SIG-M5 treated with dmso at 0.1 percent for 504 hours (cell line): ENCODE data around the gene FTO.

Source experiments
- DNase-seq: peaks from one replicate; lab custom pipeline; 2025; ENCODE audit not compliant: unreplicated experiment; lab: John Stamatoyannopoulos, UW

The FTO gene

GRCh38 chr16:53780051-53780450 is 76.1 kb downstream of the FTO start:
- no peak for DNase-seq

DNA sequence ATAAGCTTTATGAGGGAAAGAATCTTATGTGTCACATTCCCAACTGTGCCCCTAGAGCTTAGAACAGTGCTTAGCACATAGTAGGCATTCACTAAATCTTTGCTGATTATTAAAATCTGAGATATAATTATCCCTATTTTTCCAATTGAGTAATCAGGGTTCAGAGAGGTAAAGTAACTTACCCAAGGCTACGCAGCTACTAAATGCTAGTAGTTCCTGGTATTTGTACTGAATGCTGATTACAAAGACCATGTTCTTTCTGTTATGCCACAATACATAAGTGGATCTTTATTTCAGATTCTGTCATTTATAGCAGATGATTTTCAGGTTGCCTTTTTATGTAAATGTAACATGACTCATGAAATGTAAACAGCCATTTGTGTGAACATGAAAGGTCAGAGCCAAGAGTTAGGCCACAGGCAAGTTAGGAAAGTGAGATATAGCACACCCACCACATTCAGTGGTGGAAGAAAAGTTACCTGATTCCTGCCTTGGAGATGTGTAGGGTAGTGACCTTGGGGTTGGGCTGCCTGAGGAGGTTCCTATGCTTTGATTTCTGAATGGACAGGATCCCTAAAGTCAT is 77.2 kb downstream of the FTO start:
- no peak for DNase-seq

DNA sequence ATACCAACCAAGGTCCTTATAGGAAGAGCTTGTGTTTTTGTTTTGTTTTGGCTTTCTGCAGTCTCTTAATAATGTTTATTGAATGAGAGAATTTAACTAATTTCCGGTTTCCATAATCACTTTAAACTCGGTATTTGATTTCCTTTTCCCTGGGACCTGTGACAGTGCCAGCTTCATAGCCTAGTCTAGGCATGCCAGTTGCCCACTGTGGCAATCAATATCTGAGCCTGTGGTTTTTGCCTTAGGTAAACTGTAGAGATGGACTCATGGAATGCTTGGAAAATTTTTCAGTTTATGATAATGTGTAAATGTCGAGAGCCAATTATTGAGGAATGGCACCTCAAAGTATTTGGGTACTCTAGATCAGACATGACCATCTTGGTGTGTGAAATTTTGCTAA is 78.2 kb downstream of the FTO start:
- DNase-seq, result no peak

DNA sequence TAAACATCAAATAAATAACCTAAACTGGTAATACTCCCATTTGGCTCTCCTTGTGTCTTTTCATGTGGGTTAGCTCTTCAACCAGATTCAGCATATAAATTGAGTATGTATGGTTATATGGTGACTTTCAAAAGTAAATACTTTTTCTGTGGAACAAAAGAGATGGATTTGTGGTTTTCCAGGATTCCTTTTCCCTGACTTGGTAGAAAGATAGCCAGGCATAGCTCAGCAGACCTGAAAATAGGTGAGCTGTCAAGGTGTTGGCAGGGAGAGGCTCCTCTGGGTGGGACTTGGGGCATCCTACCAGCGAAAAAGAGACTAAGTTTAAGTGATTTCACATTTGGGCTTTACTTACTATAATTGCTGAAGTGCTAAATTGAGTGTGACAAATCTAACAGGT is 80.3 kb downstream of the FTO start:
- no peak for DNase-seq

- DNase-seq, result no peak
Observed at GRCh38 chr16:53785044-53785443, 81.1 kb downstream of the FTO start.

GRCh38 chr16:53785916-53786315 is 82.0 kb downstream of the FTO start:
- no peak for DNase-seq

DNA sequence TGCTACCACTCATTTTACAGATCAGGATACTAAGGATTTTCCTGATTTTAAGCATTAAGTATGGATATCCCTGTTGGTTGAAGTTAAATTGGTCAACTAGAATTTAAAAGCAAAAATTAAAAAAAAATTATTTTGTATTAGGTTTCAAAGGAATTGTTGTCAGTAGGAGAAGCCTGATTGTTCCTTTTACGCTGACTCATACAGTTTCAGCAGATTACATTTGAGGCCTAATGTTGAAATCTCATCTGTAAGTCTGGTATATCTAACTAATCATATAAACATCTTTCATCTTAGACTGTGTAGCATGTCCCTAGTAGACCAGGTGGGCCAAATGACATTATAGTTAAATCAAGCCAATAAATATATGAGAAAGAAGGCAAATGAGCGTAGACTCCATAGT is 83.5 kb downstream of the FTO start:
- no peak for DNase-seq

DNA sequence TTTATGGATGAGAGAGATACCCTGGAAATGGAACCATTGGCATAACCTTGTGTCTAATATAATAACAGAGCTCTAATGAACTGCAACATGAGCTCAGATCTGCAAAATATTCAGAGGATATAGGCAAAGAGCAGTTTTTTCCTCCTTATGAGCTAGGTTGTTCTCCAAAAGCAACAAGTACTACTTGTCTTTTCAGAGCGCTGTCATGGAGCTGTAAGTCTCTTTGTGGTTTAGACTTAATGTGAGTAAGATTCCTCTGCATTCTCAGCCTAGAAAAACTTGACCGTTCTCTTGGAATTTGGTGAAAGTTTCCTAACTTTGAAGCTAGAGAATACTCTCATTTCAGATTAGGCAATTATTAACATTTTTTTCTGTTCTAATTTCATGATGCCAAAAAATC is 85.2 kb downstream of the FTO start:
- DNase-seq, result no peak

DNA sequence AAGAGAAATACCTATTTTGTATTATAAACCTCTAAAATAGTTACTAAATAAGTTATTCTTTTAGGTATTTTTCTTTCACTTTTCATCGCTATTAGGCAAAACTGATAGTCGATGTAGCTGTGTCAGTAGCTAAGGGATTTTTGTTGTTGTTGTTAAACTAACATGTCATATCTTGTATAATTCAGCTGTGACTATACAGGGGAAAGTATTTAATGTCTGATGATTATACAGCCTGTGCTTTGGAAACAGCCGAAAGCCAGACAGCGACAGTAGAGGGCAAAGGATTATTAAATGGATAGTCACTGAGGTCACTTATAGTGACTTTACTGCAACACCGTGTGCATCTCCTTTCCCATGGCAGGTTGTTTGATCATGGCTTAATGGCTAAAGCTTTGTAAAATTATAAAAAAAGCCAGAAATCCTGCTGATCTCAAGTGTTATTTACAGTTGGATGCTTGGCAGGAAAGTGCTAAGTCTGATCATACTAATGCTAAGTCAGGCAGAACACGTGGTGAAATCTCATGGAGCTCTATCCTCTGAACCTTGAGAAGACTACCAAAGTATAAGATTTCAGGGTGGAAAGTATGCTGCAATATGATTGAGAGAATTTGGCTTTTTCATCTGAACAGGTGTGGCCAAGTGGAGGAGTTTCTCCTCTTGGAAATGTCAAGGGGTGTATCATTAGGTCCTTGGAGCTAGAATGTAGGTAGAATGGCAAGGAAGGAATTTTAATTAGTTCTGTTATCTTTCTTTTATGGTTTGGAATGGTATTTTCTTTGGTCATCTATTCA is 88.4 kb downstream of the FTO start:
- no peak for DNase-seq

DNA sequence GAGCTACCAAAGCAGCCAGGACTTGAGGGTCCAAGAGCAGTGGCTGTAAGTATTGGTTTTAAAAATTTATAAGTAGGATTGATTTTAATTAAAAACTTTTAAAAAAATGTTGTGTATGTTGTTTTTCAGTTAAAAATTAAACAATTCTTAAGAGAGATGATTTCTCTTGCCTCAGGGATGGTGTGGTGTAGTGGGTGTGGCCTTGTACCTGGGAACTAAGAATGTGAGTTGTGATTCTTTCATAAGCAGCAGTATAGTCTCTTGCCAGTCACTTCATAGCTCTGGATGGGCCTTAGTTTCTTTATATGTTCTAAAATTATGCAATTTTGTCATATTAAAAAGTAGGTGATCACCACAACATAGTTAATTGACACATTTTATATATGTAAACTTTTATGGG is 99.5 kb downstream of the FTO start:
- no peak for DNase-seq

DNA sequence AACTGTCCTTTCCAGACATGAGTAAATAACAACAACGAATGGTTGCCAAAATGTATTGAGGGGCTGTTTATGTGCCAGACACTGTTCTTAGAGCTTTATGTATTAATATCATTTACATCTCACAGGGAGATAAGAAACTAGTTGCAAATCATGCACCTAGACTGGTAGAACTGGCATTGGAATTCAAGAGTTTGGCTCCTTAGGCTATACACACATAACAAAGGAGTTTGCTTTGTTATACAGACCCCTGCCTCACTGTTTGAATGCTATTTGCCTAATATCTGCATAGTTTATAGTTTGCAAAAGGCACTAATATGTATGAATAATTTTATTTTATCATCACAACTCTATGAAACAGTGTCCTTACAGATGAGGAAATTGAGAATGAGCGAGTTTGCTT is 100.0 kb downstream of the FTO start:
- DNase-seq, result no peak

GRCh38 chr16:53804467-53804866 is 100.5 kb downstream of the FTO start:
- DNase-seq, result no peak

- no peak for DNase-seq
Observed at GRCh38 chr16:53805113-53805512, 101.2 kb downstream of the FTO start.

DNA sequence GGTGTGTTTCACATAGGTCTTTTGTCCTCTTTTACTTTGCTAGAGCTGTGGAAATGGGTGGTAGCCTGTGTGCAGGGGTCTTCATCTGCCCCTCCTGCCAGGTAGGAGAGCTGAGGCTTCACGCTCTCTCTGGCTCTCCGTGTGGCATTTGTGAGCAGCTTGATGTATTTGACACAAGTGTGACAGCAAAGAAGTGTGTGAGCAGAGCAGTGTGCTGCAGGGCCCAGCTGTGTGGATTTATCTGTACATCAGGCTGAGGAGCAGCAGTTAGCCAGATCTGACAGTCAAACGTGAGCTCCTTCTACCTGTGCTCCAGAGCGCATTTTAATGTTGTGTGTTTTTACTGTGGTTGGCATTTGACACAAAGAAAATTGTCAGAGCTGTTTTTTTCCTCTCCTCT is 101.8 kb downstream of the FTO start:
- DNase-seq, result no peak

DNA sequence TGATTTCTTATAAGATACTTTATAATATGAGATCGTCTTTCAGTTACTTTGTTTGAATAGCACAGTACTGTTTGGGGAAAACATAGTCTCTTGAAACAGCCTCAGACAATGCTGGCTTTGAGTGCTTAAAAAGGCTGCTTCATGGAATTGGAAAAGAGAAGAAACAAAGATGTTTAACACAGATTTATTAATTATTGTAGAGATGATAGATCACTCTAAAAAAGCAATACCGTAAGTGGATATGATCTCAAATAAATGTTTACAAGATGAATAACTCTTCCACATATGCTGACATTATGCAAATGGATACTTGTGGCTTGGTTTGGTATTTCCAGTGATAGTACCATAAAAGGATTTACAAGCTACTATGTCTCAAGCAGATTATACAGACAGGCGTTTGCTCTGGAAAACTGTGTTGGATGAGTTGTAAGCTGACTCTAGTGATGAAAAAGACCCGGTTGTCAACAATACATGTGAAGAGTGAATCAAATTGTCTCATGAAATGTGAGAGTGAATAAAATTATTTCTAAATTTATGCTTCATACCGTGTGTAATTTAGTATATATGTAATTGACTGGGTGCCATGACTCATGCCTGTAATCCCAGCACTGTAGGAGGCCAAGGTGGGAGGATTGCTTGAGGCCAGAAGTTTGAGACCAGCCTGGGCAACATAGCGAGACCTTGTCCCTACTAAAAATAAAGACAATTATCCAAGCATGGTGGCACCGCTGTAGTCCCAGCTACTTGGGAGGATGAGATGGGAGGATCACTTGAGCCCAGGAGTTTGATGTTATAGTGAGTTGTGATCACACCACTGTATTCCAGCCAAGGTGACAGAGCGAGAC is 105.4 kb downstream of the FTO start:
- DNase-seq, result no peak

- DNase-seq, result no peak
Observed at GRCh38 chr16:53812914-53813313, 109.0 kb downstream of the FTO start.

- no peak for DNase-seq
Observed at GRCh38 chr16:53814801-53815200, 110.8 kb downstream of the FTO start.

DNA sequence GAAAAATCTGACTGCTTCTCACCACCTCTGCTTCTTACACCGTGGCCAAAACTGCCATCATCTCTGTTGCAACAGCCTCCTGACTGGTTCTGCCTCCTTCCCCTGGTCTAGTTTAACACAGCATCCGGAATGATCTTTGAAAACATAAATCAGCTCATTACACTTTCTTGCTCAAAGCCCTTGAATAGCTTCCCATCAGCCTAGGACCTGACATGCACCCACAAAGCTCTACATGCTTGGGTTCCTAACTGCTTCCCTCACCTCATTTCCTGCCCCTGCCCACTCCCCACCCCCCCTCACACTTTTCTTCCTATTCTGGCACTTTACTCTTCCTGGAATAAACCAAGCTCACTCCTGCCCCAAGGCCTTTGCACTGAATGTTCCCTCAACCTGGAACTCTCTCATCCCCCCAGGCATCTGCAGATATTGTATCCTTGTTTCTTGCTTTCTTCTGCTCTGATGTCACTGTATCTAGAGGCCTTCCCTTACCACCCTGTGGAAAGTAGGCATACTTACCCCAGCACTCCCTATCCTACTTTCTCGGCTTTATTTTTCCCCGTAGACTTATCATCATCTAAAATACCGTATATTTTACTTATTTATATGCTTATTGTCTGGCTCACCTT is 112.4 kb downstream of the FTO start:
- DNase-seq, result no peak

DNA sequence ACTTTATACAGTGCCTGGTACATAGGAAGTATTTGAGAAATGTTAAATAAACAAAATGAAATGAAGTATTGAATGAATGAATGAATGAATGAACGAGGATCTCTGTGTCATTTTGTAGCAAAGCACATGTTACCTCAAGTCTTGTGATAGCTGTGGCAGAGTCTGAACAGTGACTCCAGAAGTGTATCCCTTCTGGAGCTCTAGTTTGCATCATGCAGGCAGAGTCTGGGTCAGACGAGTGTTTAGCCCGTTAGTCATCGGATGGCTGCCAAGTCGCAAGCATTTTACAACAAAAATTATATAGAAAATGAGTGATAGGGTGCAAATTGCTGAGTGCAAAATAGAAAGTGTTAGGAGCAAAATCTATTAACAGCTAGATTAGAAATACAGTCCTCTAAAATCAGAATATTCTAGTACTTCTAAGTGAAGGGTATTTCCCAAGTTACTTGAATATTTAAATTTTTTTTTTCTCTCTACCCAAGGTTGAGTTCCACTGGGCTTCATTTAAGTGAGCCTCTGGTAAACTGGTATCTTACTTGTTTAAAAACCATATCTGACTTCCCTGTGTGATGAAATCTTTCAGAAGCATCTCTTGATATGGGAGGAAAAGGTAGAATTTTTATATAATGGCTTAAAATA is 113.3 kb downstream of the FTO start:
- DNase-seq, result no peak

- DNase-seq, result no peak
Observed at GRCh38 chr16:53817812-53818550, 114.0 kb downstream of the FTO start.
